IPS-NIHi7 (cell line): Measurements from ENCODE around the gene CCT6A.
"Not testable (repeated sequence)": the region's sequence is repeated elsewhere in the genome, so short reads cannot be mapped to it uniquely, and the experiment has no call there.

Experiments used
- DNase-seq: peaks from one replicate; pipeline ENCODE4 v3.0.0; 2012; ENCODE audit warnings: mixed read lengths; ENCODE audit errors: extremely low spot score

CCT6A gene

GRCh38 chr7:56053379-56053778 is 1.8 kb downstream of the CCT6A start:
- DNase-seq: no peak

DNA sequence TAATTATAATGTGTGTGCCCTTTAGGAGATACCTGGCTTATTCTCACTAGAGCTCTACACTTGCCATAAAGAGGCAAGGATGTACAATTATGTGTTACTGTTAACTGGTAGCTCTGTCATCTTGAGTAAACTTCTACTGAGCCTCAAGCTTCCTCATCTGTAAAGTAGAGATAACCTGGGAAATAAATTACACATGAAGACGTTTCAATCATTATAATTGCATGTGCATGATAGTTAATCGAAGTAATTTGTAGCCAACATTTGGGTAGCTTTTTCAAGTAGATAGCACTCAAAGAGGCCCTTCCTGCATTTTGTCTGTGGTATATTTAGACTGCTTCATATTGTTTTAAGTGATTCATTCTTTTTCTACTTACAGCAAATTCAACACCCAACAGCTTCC is 2.4 kb downstream of the CCT6A start:
- DNase-seq: no peak

- no peak for DNase-seq
Observed at GRCh38 chr7:56062382-56062781, 10.8 kb downstream of the CCT6A start.

DNA sequence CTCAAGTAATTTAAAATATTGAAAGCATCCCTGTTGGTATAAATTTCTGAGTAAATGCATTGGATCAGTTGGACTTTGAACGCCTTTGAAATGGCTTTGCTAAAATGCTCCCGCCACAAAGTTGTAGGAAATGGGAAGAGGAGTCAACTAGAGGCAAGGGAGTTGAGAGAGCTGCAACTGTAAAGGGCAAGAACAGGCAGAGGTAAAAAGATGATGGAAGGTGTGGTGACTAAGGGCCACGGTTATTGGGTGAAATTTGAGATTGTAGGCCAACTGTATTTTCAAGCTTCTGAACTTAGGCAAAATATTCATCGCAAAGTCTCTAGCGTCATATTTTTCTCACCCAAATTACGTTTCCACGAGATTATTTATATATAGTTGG is 11.9 kb downstream of the CCT6A start:
- no peak for DNase-seq

- DNase-seq: peak; percentile 98
Observed at GRCh38 chr7:56063882-56064625, 12.5 kb downstream of the CCT6A start, which contains the start of gene SUMF2. Gene SUMF2 (plus strand): TSS chr7:56064286. CDS start chr7:56064312, 26 bp downstream.

- DNase-seq: not testable (repeated sequence)
Observed at GRCh38 chr7:56066376-56066775, 14.8 kb downstream of the CCT6A start.

GRCh38 chr7:56074371-56074791 is 22.8 kb downstream of the CCT6A start:
- peak; percentile 88 for DNase-seq

DNA sequence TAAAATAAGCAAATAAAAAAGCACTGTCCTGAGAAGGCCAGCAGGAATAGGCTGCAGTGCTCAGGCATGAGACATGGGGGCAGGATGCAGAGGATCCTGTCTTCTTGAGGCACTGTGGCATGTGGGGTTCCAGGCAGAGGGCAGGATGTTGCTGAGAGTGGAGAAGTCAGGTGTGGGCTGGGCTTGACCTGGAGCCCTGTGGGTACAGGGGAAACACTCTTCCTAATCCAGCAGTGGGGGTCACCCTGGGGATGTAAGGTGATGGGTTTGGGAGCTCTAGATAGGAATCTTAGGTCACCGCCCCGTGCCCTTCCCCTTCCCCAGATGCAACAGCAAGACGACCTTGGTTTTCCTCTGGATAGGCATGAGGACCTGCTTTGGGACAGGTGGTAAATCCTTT is 26.1 kb downstream of the CCT6A start:
- no peak for DNase-seq

DNA sequence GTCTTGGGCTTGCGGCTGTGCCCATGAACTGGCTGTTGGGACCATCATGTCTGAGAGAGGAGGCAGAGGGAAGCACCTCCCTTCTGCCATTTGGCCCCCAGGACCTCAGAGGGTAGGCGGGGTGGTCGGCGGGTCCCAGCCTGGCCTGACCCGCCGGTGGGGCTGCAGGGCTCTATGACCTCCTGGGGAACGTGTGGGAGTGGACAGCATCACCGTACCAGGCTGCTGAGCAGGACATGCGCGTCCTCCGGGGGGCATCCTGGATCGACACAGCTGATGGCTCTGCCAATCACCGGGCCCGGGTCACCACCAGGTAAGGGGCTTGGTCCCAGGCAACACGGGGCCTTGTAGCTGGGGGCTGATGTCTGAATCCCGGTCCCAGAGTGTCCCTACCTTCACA is 26.6 kb downstream of the CCT6A start:
- no peak for DNase-seq

GRCh38 chr7:56079450-56080185 is 28.1 kb downstream of the CCT6A start:
- no peak for DNase-seq

GRCh38 chr7:56080726-56081435 is 29.3 kb downstream of the CCT6A start:
- DNase-seq: not testable (repeated sequence)

DNA sequence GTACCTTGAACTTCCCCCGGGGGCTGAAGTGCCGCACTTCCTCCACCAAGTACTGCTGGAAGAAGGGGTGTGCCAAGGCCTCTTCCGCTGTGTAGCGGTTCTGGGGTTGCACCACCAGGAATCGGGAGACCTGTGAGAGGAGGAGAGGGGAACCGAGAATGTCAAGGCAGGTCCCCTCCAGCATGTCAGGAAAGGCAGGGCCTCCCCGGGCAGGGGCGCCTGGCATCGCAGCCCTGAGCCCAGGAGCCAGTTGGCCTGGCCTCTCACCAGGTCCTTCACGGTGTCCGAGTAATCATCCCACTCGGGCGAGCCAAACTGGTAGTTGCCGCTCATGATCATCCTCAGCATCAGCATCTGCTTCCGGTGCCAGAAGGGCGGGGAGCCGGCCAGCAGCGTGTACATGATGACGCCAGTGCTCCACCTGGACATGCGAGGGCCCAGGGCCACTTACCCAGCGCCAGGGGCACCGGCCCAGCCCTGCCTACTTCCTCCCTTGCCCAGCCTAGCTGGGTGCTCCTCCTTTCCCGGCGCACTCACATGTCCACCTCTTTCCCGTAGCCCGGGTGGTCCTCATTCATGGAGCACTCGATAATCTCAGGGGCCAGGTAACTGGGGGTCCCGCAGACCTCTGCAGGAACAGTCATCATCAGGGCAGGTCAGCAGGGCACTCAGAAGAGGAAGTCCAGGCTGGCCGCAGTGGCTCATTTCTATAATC is 30.2 kb downstream of the CCT6A start:
- DNase-seq: no peak

GRCh38 chr7:56083150-56083785 is 31.7 kb downstream of the CCT6A start:
- DNase-seq: no peak

GRCh38 chr7:56086761-56087160 is 35.2 kb downstream of the CCT6A start:
- no peak for DNase-seq

GRCh38 chr7:56087445-56087844 is 35.9 kb downstream of the CCT6A start:
- no peak for DNase-seq

GRCh38 chr7:56091591-56091990 is 40.0 kb downstream of the CCT6A start:
- no peak for DNase-seq

GRCh38 chr7:56092388-56092787 is 40.8 kb downstream of the CCT6A start:
- DNase-seq: not testable (repeated sequence)

DNA sequence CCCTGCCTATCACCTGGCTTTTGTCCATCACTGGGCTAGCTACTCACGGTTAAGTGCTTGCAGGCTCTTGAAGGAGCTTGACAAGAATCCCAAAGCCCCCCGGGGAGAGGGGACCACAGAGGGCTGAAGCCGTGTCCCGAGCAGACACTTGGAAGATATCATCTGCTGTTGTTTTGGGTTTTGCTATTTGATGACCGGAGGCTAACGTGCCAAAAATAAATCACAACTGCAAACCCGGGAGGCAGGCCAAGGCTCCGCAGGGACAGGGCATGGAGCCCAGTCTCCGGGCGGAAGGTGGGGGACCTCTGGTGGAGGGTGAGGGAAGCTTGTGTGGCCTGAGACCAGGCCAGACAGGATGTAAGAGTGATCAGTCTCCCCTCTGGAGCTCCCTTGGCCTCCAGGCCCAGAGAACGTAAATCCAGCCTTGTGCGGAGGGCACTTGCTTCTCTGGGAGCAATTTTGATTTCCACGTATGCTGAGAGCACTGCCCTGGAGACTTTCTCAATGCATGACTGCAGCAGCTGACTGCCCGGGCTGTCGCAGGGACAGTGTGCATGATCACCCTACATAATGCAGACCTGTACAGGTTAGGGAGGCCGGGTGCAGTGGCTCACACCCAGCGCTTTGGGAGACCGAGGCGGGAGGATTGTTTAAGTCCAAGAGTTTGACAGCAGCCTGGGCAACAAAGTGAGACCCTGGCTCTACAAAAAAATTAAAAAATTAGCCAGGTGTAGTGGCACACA is 41.4 kb downstream of the CCT6A start, which contains the start of gene PHKG1:
PHKG1 (minus strand) TSS at position 164 of the 743 bp plus-strand sequence. CDS start 4,011 bp downstream, outside the sequence.
- peak; percentile 43 for DNase-seq

- no peak for DNase-seq
Observed at GRCh38 chr7:56097700-56098099, 46.1 kb downstream of the CCT6A start.
